HG02588 (cell line): Measurements from ENCODE around the gene CCDC192.
"Not testable (repeated sequence)": the region's sequence is repeated elsewhere in the genome, so short reads cannot be mapped to it uniquely, and the experiment has no call there.

Experiments used
- ATAC-seq: cut with Tn5 transposase; IDR thresholded peaks from one replicate; pipeline ENCODE4 v1.9.1; 2021; ENCODE audit warnings: mild to moderate bottlenecking, moderate library complexity; ENCODE audit not compliant: unreplicated experiment

CCDC192 gene, protein sequence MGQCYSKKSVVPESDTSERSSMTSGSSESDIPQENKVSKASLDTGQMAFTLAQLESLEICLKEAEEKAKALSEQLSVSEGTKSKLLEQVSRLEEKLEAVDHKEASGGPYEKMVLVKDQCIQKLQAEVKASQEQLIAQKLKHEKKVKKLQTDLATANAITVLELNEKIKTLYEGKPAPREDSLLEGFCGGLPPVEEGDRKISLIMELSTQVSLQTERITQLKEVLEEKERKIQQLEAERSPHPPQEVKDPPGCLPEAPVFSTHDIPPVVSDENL

DNA sequence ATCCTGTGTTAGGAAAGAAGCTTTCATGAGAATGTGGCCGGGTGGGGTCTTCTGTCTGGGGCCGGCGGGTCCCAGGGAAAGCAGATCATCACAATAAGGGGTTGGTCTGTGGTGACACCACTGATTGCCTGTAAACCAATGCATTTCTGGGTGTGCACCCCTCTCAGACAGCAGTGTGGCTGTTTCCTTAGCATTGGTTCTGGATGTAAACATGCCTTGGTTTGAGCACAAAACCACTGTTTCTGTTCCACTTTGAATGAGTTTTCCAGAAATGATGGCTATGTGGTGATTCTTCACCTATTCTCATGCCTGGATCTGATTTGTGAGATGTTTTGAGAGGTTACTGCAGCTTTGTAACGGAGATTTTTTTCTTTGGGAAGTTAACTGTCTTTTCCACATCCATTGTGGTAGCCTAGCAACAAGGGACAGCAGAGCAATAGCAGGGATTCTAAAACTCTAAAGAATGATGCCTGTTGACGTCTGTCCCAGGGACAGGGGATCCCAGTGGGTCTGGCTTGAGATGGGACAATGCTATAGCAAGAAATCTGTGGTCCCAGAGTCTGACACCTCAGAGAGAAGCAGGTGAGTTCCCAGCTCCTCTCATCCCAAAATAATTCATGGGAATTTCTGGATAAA, at the start of gene CCDC192:
CCDC192 (plus strand) TSS at position 466 of the 636 bp plus-strand sequence; CDS start at position 521, 55 bp downstream.
- ATAC-seq, result no peak

DNA sequence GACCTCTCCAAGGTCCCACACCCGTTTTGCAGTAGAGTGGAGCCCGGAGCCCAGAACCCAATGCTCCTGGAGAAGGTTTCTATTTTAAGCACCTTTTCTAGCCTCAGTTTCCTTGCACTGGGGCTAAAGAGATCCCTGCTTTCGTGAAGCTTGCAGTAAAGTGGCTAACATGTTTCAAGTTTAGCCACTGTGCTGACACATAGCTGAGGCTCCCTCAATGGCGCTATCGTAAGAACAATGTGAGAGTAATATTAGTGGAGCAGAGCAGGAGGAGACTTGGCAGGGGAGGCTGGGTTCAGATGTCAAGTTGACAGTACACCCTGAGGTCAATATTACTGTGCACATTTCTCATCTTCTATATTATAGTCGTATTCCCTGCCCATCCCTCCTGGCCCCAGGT, 46.4 kb upstream of the CCDC192 start:
- ATAC-seq, result no peak

DNA sequence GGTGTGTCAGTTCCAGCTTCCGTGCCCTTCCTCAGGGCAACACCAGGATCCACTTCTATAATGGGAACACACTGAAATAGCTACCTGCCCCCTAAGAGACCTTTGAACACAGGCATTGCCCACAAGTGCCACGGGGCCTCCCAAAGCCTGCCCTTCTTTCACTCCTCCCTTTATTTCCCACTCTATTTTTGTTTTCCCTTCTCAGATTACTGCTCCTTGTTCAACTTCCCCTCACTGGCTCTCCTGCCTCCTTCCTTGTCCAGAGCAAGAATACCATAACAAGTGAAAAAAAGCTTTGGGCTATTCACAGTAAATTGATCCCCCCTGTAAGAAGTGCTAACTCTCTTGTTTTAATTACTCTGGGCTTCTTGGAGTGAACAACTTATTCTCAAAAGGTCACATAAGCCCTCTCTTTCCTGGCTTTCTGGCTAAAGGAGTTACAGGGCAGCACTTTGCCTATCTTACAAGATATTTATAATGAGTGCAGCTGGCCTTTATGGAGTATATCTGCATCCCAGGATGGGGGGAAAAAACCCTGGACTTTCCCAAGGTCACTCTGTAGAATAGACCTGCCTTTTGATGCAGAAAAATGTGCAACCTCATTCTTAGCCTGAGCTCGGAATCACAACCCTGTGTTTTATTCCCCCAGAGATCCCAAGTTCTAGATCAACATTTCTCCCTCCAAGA, 43.0 kb upstream of the CCDC192 start:
- ATAC-seq, result no peak

DNA sequence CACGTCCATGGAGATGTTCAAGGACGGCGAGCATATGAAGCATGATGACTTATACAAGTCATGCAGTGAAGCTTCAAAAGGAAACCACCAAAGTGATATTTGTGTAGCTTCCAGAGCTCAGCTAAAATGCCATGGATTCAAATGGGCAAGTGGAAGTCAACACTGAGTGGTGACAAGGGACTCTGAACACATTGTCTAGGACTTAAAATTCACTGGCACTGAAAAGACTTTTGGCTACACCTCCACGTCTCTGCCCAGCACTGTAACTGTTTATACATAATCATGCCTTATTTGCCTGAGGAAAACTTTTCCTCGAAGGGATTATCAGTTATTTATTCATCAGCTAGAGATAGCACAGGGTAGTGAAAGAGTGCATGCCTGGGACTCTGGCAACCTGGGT, 39.1 kb upstream of the CCDC192 start:
- ATAC-seq, result no peak

DNA sequence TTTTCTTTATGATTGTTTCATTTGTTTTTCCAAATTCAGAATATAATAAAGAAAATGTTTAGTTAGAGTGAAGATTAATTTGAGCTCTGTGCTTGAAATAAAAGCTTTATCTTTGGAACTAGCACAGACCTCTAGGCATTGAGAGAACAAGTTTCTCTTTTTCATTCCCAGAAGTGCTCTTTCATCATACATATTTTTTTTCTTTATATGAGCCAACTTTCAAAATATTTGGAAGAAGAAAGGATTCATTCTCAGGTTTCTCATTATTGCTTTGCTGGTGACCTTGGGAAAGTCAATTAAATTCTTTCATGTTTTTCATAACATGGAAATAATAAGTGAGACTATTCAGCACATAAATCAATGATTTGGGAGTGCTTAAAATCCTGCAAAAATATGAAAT, 37.5 kb upstream of the CCDC192 start:
- ATAC-seq, result no peak

DNA sequence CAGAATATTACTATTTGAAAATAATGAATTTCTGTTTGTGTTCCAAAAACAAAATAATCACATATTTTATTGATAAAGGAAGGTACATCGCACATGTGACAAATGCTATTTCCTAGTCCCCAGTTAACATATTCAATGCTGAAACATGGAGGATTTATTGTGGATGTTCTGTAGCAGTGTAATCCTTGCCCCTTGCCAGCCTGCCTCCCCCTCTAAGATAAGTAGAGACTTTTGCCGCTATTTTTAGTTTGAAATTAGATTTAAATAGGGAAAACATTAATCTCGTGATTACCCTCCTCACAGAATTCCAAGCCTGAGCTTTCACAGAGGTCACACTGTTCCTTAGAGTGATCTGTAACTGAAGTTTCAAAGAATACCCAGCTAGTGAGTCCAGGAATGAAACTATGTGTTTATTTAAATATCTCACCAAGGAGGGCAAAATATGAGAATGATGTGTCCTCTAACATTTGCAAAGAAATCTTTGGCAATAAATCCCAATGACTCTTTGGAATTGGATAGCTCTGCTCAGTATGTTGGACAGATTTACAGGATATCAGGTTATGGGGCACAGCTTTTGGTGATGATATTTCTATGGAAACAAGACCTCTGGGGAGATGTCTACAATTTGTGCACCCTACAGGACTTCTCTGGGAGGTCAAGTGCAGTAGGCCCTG, 37.0 kb upstream of the CCDC192 start:
- ATAC-seq, result no peak

DNA sequence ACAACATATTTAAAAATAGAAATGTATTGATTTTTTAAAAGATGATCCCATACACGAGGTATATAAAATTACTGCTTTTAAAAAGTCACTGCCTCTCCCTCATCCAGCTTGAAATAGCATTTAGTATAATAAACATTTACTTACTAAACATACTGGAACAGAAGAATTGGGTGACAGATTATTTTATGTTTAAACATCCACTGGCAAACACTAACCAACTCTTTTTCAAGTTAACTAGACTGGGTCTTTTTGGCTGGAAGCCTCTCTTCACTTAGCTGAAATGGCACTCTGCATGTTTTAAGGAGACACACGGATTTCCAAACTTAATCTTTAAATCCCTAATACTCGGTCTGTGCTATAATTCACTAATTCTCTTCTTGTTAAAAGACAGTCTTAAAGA, 35.3 kb upstream of the CCDC192 start:
- ATAC-seq, result no peak

DNA sequence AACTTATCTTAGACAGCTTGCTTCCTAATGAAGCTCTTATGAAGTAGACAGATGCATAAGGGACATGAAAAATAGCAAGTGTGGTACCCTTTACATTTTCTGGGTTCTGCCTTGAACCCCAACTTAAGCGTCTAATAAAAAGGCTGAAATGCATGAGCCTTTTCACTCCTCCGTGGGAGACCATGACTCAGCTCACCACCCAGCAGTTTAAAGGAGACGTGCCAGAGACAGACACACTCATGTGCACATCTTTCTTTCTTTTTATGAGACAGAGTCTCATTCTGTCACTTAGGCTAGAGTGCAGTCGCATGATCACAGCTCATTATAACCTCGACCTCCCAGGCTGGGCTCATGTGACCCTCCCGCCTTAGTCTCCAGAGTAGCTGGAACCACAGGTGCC, 32.0 kb upstream of the CCDC192 start:
- ATAC-seq, result no peak

DNA sequence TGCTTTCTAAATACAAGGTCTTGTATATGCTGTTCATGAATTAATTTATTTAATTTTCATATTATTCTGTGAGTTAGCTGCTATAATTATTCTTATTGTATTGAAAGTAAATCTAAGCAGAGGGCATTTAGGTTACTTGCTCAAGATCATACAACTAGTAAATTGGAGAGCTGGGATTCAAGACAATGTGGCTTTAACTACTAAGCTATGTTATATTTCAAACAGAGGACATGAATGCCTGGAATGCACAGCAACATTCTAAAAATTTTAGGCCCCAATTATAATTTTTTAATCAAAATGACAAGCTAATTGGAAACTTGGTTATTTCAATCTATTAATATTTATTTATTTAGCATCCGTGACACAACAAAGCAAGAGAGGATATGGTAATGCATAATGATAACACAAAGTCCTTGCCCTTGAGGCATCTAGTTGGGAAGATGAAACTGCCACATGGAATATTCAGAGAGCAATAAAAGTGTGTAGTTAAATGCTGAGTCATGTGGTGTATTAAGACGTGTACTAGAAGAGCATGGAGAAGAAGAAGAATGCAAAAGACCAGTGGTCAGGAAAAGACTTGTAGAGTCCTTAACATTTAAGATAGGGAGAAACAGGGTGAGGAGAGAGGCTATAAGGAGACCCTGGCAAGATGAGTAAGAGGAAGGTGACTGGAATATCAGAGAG, 29.9 kb upstream of the CCDC192 start:
- ATAC-seq, result no peak

DNA sequence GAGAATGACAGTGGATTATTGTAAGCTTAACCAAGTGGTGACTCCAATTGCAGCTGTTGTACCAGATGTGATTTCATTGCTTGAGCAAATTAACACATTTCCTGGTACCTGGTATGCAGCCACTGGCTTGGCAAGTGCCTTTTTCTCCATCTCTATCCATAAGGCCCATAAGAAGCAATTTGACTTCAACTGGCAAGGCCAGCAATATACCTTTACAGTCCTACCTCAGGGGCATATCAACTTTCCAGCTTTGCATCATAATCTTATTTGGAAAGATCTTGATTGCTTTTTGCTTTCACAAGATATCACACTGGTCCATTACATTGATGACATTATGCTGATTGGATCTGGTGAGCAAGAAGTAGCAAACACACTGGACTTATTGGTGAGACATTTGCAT, 26.2 kb upstream of the CCDC192 start:
- ATAC-seq, result not testable (repeated sequence)

DNA sequence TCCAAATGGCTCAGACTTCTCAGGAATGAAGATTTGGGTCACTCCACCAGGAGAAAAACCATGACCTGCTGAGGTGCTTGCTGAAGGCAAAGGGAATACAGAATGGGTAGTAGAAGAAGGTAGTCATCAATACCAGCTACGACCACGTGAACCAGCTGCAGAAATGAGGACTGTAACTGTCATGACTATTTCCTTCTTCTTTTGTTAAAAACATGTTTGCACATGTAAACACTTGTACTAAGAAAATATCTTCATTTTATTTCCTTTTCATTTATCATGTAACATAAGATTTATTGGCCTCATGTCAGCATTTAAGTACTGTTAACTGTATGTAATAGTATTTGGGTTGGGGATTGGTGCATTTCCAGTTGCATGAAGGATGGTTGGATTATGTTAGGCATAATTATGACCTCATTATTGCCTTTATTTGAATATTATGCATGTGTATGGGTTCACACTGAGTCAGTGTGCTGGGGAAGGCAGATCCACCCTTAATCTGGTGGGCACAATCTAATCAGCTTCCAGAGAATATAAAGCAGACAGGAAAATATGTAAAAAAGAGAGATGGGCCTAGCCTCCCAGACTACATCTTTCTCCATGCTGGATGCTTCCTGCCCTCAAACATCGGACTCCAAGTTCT, 23.4 kb upstream of the CCDC192 start:
- ATAC-seq, result not testable (repeated sequence)

DNA sequence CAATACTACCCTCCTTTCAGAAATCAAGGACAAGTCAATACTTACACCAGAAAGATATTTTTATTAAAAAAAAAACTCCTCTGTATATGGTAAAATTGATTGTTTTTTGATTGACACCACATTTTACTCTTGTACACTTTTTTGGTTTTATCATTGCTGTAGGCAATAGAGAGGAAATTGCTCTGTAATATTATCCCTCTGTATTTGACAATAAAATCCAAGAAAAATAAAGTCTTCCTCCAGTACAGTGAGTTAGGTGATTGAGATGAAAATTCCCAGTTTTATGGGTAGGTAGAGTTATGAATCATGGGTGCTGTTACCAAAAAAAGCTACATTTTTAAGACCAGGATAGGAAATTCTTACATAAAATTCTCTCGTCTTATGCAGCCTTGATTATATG, 22.6 kb upstream of the CCDC192 start:
- no peak for ATAC-seq

DNA sequence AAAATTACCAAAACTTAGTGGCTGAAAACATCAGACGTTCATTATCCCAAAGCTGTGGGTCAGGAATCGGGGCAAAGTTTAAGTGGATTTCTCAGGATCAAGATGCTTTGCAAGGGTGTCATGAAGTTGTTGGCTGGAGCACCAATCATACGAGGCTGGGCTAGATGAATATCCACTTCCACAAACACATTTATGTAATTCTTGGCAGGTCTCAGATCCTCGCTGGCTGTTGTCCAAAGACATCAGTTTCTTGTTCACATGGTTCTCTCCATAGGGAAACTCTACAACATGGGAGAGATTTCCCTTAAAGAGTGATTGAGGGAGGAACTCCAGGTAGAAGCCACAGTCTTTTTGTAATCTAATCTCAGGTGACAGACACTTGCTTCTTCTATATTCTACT, 20.2 kb upstream of the CCDC192 start:
- no peak for ATAC-seq

DNA sequence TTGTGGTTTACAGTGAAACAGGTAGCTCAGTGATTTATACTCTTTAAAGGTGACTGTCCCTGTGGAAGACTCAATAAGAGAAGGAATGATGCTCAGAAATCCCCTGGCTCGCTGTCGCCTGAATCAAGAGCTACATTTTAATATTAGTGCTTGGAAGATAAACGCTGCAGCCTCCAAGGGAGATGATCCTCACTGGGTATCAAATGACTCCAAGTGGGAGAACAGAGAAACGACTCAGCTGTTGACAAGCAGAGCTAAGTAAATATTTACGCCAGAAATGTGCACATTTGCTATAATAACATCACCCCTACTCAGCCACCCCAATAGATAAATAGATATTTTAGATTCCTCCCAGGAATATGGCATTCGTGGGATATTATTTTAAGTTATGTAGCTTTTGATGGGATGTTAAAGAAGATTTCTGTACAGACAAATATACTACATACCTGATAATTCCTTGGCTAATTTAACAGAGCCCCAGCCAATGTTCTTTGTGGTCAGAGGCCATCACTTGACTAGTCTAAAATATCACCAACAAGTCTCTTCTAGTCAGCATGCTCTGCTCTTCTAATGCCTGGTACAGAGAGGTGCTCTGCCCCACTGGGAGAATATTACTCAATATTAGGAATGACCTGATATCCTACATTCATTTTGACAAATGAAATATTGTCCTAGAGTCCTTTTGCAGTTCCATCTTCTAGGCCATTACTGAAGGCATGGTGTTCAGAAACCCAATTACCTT, 18.3 kb upstream of the CCDC192 start:
- ATAC-seq, result no peak

DNA sequence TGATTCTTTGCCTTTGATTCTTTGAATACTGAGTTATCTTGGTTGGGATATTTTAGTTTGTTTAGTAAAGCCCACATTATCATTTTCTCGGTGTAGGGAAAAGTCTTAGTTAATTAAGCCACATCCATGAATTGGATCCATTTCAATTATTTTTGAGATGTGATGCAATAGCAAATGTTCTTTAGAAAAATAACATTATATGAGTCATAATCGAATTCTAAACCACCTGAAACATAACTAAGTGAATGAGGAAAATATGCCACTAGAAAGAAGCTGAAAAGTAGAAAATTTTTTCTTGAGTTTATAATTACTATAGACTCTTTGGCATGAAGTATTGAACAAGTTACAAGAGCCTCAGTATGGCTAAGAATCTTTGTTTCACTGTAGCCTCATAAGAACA, 17.5 kb upstream of the CCDC192 start:
- ATAC-seq, result no peak

DNA sequence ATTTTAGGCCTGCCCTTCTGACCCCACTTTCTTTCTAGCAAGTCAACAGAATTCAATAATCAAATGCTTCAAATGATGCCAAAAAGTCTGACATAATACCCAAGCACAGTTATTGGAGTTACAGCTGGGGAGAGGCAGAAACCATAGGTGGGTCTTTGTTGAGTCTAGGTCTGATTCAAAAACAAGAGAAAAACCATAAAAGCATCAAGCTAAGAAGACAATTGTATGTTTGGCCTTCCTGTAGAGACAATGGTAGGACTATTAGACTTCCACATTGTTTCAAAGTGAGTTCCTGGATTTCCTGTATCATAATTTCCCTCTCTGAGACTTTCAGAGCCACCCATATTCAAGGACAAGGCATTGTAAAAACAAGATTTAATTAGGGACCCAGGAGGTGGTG, 16.8 kb upstream of the CCDC192 start:
- ATAC-seq, result no peak

DNA sequence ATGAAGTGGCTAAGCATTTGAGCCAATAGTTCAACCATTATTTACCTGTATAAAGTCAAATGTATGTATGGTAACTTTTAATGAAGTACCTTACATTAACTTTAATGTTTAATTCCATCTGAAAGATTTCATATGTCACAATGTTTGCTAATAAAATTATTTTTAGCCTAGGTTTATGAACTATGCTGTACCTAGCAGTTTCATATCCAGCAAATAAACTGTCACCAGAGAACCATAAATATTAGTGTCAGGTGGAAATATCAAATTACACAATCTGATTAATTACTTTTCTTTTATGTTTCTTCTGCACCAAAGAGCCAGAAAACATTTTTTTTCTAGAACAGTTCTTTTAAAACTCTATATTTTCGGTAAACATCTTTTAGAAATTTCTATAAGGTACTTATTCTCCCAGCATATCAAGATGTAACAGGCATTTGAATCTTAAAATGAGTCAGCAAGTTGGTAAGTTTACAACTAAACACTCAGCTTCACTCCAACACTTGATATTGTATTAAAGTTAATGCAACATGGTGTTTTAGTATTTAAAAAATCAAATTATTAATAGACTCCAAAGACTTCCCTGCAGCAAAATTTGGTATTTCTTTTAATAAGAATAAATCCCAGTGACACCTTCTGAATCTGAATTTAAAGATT, 8.5 kb upstream of the CCDC192 start:
- ATAC-seq, result no peak

DNA sequence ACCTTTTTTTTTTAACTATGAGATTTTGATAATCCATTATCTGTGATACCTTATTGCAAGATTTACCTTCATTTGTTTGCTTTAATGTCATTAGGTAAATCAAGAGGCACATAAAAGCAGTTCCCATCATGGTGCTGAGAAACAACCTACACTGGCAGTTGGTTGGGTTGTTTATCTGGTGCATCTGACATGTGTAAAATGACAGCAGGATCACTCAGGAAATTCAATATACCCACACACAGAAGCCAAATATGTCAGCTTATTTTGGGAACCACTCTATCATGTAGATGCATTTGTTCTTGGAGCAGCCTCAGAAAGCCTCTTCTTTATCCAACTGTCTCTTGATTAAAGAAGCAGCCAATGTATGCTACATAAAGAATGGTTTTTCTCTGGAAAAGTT, 7.8 kb upstream of the CCDC192 start:
- ATAC-seq, result no peak

DNA sequence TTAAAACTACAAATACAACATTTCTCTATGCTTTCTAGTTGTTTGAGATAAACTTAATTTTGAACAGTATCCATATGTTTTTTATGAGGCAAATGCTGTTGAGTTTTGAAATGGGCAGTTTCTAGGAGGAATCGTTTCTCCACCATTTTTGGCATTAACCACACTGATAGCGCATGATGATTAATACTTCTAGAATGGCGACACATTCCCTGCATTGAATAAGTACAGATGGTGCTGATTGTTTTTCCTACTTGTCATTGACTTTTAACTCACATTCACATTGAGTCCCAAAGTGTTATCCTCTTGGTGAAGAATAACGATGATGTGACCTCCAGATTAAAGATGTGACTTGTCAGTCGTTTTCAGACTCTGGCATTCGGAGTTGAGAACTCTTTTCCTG, 6.5 kb upstream of the CCDC192 start:
- no peak for ATAC-seq
